HG03575 (cell line): ENCODE data around the gene PRKCB.
"Not testable (repeated sequence)": the region's sequence is repeated elsewhere in the genome, so short reads cannot be mapped to it uniquely, and the experiment has no call there.

Experiments
- ATAC-seq: cut with Tn5 transposase; IDR thresholded peaks from one replicate; pipeline ENCODE4 v1.9.1; 2021; ENCODE audit not compliant: unreplicated experiment, insufficient number of reproducible peaks, low FRiP score; ENCODE audit errors: extremely low read depth

The PRKCB gene

DNA sequence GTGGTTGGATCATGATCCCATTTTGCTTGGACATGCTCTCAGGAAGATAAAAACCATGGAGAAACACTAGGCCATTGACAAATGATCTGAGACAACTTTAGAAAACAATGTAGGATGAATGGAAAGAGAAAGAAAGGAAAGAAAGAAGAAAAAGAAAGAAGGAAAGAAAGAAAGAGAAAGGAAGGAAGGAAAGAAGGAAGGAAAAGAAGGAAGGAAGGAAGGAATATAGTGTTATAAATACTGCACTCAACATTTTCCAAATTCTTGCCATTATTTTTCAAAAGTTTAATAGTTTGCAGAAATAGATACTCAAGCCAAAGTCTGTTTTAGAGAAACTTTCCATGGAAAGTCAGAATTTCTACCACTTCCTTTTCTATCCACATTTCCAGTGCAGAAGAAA lies 381.2 kb downstream of the PRKCB start:
- no peak for ATAC-seq

DNA sequence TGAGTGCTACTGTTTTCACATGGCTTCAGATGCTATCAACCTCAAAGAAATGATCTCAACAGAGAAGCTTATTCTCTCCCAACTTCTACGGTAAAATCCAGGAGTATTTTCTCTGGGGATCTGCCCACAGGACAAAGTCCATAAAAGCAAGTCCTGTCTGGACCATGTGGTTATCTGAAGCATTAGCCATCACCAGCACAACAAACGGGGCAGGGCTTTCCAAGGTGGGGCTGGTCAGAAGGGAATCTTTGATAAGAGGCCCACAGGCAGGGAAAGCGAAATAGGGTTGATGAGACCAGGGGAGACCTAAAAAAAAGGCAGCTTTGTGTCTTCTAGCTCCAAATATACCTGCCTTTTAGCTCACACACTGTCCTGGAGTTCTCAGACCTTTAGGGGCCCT lies 381.7 kb downstream of the PRKCB start:
- ATAC-seq, result no peak

DNA sequence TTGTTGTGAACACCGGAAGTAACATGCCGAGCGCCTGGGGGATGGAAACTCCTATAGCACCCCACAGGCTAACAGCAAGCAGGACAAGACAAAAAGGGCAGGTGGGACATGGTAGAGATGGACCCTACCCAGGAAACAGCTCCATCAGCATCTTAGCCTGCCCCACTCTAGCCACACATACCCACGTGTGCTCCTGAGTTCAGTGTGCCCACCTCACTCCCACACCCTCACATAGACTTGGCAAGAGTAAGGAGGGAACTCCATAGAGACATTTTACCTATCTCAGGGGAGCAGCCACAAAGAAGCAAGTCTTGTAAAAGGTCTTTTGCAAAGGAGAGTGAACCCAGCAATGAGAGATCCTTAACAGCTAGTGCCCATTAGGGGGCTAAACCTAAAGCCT lies 382.5 kb downstream of the PRKCB start:
- no peak for ATAC-seq

DNA sequence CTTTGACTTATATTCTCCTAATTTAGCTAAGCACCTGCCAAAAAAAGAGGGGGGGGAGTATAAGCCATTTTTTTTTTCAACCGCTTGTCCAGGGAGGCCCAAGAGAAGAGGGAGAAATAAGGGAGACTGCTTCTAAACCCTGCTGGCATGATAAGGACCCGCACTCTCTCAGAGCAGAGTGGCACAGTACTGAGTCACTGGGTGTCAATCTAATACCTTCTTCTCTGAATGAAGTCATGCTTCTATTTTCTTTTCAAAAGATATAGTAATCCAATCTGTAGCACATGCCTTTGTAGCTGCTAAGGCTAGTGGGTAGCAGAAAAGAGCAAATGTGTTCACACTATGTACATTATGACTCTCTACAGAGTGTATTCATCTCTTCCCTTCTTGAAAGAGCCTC lies 385.4 kb downstream of the PRKCB start:
- no peak for ATAC-seq

DNA sequence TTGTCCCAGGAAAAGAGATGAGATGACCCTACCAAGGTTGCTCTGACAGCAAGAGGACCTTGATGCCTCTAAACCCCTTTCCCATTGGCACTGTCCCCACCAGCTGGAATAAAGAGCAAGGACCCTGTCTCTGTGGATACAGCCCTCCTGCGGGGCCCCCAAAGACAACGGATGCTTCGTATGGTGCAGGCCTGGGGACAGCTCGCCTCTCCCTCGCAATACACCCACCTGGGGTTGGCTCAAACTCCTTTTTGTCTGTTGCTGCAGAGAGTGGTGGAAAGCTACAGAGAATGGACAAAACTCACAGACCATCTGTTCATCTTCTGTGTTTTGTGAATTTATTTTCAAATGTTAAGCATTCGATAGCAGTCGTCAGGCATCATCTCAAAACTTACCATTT lies 392.7 kb downstream of the PRKCB start:
- ATAC-seq, result no peak

DNA sequence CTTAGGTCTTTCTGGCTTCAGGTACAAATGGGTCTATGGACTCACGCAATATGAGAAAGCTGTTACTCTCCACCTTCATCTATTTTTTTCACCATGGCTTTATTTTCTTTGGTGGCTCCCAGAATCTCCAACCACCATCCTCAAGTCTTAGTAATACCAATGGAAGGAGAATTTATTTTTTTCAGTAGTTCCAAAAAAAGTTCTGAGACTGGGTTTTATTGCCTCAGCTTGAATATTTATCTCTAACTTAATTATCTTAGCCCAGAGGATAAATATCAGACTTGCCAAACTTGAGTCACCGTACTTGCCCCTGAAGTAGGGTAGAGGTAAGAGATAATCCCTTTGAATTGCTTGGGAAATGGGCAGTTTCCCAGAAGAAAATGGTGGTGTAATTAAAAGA lies 397.2 kb downstream of the PRKCB start:
- ATAC-seq, result no peak

DNA sequence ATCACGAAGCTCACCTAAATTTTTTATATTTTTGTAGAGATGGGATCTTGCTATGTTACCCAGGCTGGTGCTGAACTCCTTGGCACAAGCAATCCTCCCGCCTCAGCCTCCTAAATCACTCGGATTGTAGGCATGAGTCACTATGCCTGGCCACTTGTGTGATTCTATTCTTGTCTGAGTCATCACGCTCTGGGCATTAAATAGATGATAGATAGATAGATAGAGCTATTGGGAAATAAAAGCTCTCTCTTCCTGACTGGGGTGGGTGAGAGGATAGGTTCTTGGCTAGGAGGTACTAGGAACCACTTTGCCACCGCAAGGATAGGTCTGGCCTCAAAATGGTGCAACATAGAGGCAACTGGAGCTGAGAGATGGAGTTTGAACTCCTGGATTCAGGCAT lies 399.0 kb downstream of the PRKCB start:
- ATAC-seq, result no peak

DNA sequence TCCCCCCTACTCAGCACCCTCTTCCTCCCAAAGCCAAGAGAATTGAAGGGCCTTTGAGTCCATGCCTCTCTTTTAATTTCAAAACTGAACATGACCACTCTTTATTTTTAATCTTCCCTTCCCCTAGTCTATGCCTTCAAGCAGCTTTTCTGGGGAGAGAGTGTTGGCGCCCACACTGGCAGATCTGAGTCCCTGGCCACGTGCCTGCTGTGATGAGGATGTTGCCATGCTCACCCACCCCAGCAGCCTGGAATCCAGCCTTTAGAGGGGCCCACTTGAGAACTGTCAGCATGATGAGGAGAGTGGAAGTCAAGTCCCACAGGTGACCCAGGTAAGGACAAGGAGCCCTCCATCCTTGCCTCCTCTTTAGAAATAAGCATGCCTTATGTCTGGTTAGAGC lies 400.0 kb downstream of the PRKCB start:
- ATAC-seq, result no peak

DNA sequence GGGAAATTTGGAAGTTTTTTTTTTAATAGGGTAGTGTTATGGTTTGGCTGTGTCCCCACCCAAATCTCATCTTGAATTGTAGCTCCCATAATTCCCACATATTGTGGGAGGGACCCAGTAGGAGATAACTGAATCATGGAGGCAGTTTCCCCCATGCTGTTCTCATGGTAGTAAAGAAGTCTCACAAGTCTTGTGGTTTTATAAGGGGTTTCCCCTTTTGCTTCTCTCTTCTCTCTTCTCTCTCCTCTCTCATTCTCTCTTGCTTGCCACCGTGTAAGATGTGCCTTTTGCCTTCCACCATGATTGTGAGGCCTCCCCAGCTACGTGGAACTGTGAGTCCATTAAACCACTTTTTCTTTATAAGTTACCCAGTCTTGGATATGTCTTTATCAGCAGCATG lies 403.1 kb downstream of the PRKCB start:
- ATAC-seq, result not testable (repeated sequence)

DNA sequence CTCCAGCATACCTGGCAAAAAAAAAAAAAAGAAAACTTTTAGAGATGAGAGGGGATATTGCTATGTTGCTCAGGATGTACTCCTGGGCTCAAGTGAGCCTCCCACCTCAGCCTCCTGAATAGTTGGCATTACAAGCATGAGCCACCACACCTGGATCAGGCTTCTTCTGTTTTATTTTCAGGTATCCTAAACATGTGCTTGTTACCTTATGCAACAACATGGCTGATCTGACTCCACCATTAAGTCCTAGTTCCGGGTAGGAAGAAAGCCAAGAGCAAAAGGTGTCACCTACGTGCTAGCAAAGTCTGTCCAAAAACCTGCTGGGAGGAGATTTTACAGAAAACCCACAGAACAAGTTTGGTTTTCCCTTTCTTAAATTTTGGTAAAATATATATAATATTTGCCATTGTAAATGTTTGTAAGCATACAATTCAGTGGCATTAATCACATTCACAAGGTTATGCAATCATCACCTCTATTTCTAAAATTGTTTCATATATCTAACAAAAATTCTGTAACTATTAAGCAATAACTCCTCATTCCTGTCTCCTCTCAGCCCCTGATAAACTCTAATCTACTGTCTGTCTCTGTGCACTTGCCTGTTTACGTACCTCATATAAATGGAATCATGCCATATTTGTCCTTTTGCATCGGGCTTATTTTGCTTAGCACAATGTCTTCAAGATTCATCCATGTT lies 411.3 kb downstream of the PRKCB start:
- no peak for ATAC-seq

DNA sequence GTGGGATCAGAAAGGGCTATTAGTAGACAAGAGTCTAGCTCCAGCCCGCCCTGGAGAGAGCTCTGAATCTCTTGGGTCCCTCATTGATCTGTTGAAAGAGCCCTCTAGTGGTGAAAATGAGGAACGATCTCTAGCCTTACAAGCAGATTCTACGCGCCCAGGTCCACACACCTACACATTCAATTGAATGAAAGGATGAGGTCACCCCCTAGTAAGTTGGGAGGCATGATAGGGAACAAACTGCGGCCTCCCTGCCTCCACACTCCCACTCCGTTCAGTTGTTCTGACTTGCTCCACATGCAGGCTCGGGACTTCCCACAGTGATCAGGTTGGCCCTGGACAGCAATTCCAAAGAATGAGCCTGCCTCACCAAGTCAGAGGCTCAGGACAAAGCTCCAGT lies 417.4 kb downstream of the PRKCB start:
- no peak for ATAC-seq

DNA sequence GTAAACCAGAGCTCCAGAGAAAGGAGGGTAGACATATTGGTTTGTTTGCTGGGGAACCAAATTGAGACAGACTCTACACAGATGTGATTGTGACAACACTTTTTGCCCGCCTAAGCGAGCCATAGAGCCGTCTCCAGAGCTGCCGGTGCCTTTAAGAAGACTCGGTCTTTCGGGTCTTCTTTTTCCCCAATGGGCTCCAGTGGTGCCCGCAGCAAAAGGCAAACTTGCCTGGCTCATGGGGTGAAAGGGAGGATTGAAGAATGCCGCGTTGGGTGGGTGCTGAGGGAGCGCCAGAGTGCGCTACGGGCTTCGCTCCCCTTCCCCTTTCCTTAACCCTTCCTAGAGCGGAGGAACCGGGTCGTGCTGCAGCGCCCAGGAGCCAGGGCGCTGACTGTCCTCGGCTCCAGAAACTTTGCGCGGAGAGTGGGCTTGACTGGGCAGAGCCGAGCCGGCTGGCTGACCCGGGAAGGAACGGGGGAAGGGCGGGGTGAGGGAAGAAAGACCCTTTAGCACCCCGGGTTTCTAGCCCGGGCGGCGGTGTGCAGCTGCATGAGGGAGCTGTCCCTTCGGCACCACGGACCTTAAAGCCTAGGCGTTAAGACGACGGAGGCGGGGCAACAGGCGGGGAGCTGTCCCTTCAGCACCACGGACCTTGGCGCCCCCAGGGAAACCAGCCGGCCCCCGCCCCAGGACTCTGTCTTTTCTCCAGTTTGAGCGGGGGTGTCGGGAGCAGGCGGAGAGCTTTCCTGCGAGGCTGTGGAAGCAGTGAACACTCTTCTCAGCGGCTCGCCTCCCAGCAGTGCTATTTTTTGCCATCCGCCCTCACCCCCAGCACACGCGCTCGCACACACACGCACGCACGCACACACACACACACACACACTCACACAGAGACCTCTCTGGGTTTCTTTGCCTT lies 419.9 kb downstream of the PRKCB start, which contains the start of gene CACNG3:
CACNG3 (plus strand) TSS at position 880 of the 916 bp plus-strand sequence. CDS start 420 bp downstream, outside the sequence.
- no peak for ATAC-seq

DNA sequence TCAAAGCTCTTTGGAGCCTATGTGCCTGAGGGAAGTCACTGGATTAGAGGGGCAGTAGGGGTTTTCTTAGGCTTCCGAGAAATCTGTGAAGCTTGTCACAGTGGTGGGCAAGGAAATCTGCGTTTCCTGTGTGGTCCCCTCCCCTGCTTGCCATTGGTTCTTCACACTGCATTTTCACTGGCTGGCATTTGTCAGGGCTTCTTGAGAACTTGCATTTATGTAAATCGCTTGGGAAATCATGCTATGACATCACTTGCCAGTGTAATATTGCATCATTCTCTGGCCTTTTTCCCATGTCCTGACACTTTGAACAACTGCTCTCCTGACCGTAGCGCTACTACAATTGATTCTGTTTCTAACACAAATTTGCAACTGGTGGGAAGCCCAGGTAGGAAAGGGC lies 422.2 kb downstream of the PRKCB start:
- no peak for ATAC-seq

DNA sequence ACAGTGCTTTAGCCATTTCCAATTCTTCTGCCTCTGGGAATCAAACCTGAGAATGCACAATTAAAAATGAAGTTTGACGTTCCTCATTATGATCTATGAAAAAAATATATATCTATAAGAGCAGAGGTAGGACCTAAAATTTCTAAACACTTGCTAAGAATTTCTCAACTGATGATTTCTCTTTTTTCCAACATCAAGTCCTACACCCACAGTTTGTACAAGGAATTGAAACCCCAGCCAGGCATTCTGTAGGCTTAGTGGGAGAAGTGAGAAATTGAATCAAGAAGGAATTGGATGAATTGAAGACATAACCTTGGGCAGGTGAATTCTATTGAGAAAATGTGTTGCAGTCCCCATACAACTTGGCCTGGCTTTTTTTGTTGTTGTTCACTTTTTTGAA lies 423.0 kb downstream of the PRKCB start:
- ATAC-seq, result no peak

DNA sequence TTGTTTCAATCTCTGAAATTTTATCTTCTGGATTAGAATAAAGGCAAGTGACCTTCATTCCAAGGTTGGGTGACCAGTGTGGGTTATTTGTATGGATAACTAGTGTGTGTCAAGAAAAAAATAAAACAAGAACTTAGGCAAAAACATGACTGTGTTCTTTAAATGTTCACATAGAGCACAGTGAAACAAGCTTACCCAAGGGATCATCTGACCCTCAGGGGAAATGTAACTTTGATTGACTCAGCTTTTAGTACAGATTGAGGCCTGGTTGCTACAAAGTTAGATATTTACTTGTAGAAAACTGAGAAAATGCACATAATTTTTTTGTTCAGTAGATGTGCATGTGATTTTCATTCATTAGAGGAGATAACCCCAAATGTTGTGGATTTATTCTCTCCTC lies 427.0 kb downstream of the PRKCB start:
- ATAC-seq, result no peak
